Cardiac septum (tissue), 1 donor: Measurements from ENCODE around the gene CBY3. TPM values are rescaled to one million over a fixed set of nuclear protein-coding genes. Genes with fewer than 3 reads are reported as not detected.
A peak's percentile ranks its signal among the peaks of the same experiment; 100 is the strongest.
"Not testable (repeated sequence)": the region's sequence is repeated elsewhere in the genome, so short reads cannot be mapped to it uniquely, and the experiment has no call there.

ENCODE experiments used
- DNase-seq: peaks from one replicate; pipeline ENCODE4 v3.0.0-alpha.2; 2020; ENCODE audit warnings: low spot score
- intact Hi-C: fragments of 100-400 bp; cut with DNase I; formaldehyde crosslinking; loops from one replicate; pipeline ENCODE4 v1.14.0; 2022
- total RNA-seq: library from RNA; stranded (reverse); fragmentation: NEBNext Ultra II Directional; extraction: Animal tissue kit (Norgen Biotek cat#: 25700); gene quantifications from one replicate; pipeline ENCODE4 v1.2.1, GENCODE V29; 2021
- donor health status: DM: no; HTN: no; CAD: no.

Gene CBY3
- total RNA-seq, 1 donor from 2014 or later = not detected

DNA sequence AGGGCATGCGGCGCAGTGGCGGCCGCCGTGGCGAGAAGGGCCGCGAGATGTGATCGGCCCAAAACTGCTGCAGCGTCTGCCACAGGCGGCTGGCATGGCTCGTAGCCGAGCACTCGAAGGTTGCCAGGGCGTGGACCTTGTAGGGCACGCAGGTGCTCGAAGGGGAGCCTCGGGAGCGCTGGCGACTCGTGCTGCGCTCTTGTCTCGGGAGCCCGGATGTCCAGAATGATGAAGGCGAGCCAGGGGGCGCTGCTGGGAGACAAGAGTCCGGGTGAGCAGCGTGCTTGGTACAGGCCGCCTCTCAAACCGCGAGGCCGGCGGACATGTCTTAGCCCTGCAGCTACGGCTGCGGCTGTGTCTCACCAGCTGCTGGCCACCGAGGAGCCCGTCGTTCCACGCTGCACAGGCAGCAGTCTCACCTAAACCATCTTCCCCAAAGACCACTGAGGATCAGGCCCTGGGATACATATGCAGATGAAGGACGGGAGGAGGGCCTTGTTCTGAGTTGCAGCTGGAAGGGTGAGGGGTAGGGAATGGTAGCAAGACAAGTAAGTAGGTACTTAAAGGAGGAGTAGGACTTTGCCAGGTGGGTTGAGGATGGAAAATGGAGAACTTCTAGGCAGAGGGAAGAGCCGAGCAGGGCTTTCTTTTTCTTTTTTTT lies 1.7 kb downstream of the CBY3 start:
- intact Hi-C loops = loop anchor here (1.0 kb wide), 1 partner anchor 19 kb away; the partner anchor contains the start of gene CANX
- DNase-seq = peak; percentile 88

DNA sequence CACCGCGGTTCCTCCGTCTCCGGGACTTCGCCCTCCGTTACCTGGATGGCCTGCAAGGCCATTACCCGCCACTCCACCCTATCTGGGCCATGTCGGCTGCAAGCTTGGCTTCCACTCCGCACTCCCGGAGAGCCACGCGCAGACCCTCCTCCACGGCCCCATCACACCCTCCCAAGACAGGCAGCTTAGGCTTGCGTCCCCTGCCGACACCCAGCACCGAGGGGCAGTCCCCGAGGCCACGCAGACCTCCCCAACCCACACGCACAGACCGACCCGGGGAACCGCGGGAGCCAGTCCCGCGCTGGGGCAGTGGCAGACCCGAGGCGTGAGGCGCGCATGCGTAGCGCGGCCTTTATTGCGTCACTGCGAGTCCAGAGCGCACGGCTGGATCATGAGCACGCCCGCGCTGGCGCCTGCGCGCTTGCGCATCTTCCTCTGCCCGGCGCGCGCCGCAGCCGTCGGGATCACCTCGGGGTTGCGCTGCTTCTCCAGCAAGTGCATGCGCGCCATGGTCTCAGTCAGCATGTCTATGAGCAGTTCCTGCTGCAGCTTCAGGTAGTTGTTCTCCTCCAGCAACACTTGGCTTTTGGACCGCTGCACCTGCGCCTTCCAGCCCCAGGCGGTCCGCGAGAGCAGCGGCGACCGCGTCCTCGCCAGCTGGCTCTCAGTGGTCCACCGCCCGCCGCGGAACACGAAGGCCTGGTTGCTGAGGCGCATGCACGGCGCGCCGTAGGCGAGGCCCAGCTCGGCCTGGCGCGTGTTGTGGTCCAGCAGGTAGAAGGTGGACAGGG lies 2.4 kb downstream of the CBY3 start:
- intact Hi-C loops = loop anchor here (1.0 kb wide), 1 partner anchor 20 kb away; the partner anchor contains the start of gene CANX
- DNase-seq = peak; percentile 98

DNA sequence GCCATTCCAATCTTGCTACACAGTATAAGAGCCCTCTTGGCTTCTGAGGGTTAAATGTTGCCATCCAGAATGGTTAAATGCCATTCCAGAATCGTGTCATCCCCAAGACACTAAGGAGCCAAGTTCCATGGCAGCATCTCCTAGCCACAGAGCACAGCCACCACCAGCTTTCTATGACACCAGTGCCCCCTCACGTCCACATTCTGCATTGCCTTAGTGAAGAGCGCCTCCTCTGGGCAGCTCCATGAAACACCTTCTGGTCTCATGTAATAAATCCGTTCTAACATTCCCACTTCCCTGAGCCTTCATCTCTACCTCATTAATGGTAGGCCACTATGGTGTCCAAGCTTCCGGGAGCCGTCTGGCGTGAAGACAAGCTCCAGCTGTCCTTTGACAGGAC lies 12.4 kb downstream of the CBY3 start:
- no peak for DNase-seq
- intact Hi-C loops = no loop called here

DNA sequence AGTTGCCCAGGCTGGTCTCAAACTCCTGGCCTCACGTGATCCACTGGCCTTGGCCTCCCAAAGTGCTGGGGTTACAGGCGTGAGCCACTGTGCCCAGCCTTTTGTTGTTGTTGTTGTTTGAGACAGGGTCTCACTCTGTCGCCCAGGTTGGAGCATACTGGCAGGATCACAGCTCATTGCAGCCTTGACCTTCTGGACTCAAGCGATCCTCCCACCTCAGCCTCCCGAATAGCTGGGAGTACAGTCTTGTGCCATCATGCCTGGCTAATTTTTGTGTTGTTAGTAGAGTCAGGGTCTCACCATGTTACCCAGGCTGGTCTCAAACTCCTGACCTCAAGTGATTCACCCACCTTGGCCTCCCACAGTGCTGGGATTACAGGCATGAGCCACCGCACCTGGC lies 19.2 kb downstream of the CBY3 start:
- not testable (repeated sequence) for DNase-seq
- intact Hi-C loops = loop anchor here (2.0 kb wide), 1 partner anchor 13 kb away; no protein-coding TSS in a partner anchor

DNA sequence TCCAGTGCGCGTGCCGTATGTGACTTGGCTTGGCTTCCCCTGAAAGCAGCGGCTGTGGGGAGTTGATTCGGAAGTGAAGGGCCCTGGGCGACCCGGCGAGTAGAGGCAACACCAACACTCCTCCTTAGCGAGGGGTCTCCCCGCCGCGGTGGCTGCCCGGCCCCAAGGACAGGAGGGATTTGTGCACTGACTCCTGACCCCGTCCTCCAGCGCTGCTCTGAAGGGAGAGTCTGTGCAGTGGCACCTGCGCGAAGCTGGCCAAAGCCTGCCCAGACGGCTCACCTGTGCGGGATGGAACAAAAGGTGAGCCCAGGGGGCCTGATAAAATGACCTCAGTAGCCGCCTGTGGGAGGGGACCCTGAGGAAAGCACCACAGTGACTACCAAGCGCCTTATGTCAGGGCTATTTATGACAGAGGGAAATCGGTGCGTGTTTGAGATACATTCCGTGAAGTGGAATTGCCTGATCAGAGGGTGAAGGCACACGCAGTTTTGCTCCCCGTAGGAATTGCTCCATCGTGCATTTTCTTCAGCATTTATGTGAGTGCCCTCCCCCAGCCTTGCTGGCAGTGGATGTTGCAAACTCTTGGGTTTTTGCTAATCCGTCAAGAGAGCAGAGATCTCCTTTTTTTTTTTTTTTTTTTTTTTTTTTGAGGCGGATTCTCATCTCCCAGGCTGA lies 22.5 kb downstream of the CBY3 start:
- intact Hi-C loops = loop anchor here (2.0 kb wide), 1 partner anchor 40 kb away; the partner anchor contains the start of gene CANX
- DNase-seq = not testable (repeated sequence)

DNA sequence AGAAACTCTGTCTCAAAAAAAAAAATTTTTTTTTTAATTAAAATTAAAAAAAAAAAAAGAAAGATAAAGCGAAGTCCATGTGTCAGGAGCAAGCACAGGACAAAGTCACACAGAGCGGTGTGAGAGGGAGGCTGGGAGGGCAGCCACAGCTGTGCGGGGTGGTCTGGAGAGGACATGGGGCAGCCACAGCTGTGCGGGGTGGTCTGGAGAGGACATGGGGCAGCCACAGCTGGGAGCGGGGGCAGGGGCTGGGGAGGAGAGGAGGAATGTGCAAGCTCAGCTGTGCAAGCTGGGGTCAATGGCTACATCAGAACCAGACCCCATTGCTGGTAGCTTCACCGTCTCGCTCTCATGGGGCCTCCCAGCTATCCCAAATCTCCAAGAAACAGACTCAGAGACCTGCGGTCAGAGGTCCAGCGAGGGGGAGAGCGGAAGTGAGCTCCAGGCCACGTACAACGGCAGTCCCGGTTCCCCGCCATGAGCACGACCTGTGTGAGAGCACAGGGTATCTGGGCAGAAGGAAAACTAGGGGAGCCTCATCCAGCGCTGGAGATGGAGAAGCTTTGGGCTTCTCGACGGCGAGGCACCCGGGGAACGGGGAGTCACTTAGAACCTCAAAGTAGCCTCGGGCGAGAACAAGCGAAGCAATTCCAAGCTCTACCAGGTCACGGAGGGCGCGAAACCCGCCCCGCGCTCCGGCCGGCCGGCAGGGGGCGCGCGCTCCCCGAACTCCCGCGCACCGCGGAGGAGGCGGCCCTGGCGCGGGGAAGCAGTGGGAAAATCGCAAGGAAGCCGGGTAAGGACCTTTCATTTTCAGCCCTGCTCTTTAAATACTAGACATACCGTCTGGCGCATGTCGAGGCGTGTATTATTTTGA lies 23.3 kb downstream of the CBY3 start:
- intact Hi-C loops = loop anchor here (2.0 kb wide), 1 partner anchor 41 kb away; the partner anchor contains the start of gene CANX
- DNase-seq = not testable (repeated sequence)

DNA sequence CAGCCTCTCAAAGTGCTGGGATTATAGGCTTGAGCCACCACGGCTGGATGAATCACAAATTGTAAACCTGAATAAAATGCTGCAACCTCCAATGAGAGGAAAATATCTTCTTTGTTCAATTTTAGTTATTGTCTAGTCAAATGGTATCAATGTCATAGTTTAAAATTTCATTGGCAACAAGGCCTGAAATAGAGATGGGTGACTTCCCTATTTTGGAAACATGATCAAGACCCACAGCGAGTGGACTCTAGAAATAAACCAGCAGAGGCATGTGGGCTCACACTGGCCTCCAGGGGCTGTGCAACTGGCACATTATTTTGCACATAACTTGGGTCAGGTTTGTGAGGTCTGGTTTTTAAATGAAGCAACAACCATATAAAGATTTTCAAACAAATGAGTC lies 27.7 kb downstream of the CBY3 start:
- DNase-seq, intact Hi-C loops: not testable (repeated sequence)

DNA sequence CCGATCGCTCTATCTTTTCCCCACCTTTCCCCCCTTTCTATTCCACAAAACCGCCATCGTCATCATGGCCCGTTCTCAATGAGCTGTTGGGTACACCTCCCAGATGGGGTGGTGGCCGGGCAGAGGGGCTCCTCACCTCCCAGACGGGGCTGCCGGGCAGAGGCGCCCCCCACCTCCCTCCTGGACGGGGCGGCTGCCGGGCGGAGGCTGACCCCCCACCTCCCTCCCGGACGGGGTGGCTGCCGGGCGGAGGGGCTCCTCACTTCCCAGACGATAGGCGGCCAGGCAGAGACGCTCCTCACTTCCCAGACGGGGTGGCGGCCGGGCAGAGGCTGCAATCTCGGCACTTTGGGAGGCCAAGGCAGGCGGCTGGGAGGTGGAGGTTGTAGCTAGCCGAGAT lies 30.6 kb downstream of the CBY3 start:
- DNase-seq, intact Hi-C loops: not testable (repeated sequence)

DNA sequence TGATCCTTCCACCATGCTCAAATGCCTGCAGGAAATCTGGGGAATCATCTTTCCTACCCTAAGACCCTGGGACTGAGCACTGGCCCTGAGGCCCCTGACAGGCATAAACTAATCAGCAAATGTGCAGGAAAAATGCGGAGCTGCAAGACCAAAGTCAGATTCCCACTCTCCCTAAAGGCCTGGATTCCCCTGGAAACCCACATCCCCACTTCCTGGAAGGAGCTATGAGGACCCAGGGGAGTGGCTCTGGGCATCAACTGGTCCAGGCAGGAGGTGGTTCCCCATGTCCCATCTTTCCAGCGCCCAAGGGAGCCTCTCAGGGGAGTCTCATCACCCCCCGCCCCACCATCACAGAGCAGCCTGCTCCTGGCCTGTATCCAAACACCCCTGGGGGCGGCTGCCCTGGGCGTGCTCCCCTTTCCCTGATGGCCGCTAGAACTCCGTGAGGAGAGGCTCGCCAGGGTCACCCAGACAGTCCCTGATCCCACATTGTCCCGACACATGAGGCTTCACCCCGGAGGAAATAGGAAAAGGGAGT lies 31.6 kb downstream of the CBY3 start:
- DNase-seq, intact Hi-C loops: not testable (repeated sequence)

DNA sequence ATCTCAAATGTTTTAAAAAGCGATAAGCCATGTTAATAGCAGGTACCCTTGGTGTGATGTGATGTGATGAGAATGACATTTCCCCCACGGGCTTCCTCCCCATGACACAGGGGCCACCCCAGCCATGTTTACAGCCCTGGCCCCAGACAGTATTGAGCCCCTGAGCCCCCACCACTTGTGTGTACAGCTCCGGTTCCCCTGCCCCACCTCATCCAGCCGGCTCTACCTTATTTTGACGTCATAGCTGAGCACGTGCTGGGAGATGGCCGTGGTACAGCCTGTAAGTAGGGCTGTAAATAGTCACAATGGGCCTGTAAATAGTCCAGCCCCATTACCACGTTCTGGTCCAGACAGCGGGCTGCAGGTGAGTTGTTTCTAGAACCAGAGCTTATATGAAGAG lies 32.4 kb downstream of the CBY3 start:
- DNase-seq = no peak
- intact Hi-C loops = no loop called here

DNA sequence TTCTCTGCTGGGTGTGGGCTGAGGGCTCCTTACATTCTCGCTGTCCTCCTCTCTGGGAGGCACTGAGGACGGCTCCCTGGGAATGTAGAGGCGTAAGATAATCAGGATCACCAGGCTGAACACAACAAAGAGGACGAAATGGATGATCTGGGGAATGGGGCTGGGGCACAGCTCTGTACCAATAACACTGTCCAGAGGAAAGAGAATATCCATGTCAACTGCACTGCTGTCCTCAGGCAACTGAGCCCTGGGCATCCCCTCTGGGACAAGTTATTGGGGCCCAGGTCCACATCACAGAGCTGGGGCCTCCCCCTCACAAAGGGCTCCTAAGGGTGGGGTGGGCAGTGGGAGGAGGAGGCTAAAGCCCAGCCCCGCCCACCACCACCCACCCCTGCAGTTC lies 36.1 kb downstream of the CBY3 start:
- DNase-seq, intact Hi-C loops: not testable (repeated sequence)

DNA sequence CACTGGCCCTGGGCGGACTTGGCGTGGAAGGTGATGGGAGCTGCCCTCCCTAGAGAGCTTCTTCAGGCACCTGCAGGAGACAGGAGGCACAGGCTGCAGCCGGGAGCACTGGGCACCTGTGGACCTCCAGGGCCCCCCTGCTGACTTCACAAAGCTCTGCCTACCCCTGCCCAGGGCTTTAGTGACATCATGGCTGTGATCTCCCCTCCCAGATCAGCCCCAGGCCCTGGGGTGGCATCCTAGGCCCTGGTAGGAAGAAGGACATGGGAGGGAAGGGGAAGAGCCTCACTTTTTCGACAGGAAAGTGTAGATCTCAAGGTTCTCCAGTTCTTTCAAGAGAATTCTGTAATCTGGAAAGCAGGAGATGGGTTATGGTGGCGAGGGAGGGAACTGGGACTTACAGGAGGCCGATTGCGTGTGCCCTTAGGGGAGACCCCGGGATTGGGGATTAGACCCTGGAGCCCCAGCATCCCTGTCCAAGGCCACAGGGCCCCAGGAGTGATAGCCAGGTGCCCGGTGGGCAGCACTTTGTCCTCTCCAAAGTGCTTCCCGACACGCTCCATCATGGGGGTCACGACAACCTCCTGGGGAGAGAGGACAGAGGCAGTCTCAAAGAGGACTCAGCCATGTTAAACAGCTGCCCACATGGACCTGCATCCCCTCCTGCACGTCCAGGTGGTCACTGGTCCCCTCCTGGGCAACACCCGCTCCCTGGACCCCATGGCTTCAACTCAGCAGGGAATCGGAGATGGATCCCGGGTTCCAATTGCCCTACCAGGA lies 37.5 kb downstream of the CBY3 start:
- intact Hi-C loops = not testable (repeated sequence)
- peak; percentile 64 for DNase-seq

DNA sequence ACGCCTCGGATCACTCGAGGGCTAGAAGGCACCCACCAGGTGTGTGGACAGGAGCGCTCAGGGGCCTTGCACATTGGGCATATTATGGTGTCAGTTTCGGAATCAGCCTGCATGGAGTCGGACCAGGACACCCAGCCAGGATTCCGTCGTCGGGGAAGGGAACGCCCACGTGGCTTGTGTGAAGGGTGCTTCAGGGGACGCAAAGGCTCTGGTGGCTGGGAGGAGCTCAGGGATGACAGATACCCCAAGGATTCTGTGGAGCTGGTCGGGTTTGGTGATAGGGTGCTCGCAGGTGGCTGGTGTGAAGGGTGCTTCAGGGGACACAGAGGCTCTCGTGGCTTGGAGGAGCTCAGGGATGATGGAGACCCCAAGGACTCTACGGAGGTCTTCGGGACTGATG lies 38.2 kb downstream of the CBY3 start:
- peak; percentile 54 for DNase-seq
- intact Hi-C loops = not testable (repeated sequence)

DNA sequence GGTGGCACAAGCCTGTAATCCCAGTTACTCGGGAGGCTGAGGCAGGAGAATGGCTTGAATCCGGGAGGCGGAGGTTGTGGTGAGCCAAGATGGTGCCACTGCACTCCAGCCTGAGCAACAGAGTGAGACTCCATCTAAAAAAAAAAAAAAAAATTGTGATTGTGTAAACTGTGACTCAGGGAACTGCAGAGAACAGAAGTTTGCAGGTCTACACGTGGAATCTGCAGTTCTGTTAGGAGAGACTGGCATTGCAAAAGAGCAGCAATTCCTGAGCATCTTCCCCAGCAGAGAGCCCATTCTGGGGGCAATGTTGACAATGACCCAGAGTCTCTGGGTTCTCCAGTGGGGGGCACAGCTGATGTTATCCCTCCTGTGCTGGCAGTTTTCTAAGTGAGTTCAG lies 39.1 kb downstream of the CBY3 start:
- DNase-seq, intact Hi-C loops: not testable (repeated sequence)

DNA sequence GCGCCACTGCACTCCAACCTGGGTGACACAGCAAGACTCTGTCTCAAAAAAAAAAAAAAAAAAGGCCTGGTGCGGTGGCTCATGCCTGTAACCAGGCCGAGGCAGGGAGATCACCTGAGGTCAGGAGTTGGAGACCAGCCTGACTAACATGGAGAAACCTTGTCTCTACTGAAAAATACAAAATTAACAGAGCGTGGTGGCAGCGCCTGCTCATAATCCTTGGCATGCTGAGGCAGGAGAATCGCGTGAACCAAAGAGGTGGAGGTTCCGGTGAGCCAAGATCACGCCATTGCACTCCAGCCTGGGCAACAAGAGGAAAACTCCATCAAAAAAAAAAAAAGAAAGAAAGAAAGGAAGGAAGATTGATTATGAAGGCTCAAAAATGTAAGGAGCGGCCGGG lies 41.5 kb downstream of the CBY3 start:
- intact Hi-C loops = not testable (repeated sequence)

DNA sequence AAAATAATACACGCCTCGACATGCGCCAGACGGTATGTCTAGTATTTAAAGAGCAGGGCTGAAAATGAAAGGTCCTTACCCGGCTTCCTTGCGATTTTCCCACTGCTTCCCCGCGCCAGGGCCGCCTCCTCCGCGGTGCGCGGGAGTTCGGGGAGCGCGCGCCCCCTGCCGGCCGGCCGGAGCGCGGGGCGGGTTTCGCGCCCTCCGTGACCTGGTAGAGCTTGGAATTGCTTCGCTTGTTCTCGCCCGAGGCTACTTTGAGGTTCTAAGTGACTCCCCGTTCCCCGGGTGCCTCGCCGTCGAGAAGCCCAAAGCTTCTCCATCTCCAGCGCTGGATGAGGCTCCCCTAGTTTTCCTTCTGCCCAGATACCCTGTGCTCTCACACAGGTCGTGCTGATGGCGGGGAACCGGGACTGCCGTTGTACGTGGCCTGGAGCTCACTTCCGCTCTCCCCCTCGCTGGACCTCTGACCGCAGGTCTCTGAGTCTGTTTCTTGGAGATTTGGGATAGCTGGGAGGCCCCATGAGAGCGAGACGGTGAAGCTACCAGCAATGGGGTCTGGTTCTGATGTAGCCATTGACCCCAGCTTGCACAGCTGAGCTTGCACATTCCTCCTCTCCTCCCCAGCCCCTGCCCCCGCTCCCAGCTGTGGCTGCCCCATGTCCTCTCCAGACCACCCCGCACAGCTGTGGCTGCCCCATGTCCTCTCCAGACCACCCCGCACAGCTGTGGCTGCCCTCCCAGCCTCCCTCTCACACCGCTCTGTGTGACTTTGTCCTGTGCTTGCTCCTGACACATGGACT lies 46.3 kb downstream of the CBY3 start:
- DNase-seq, intact Hi-C loops: not testable (repeated sequence)

More for the DNA sequence above, 41.5 kb downstream of the CBY3 start:
- not testable (repeated sequence) for DNase-seq
